Measurements from ENCODE around the gene RNF212B.
"Not testable (repeated sequence)": the region's sequence is repeated elsewhere in the genome, so short reads cannot be mapped to it uniquely, and the experiment has no call there.

GRCh38 chr14:23196487-23196886 is 41.2 kb upstream of the RNF212B start:
- not testable (repeated sequence) for TF ChIP-seq CTCF (conservative IDR thresholded peaks at IDR 0.05 in 1 of 2, IDR thresholded peaks at IDR 0.05 in 1 of 2; ENCODE audit: low read depth in 1 of 2, low read length in 2 of 2); EZH2 (IDR thresholded peaks at IDR 0.05; ENCODE audit: low read length, missing control alignments)

Data from fibroblast of lung (primary cell).